GM18867 (cell line): Measurements from ENCODE around the gene ITGB2.

ENCODE experiments used
- ATAC-seq: cut with Tn5 transposase; IDR thresholded peaks from one replicate; pipeline ENCODE4 v1.9.1; 2021; ENCODE audit warnings: mild to moderate bottlenecking, moderate library complexity; ENCODE audit not compliant: unreplicated experiment

The ITGB2 gene

GRCh38 chr21:44920694-44921604 lies at the start of gene ITGB2:
ITGB2 (minus strand) TSS chr21:44920899; CDS start chr21:44910782, 10,117 bp downstream.
- ATAC-seq = no peak

GRCh38 chr21:44969931-44970755 lies 49.4 kb upstream of the ITGB2 start:
- ATAC-seq = no peak

GRCh38 chr21:44969066-44969670 lies 48.5 kb upstream of the ITGB2 start:
- no peak for ATAC-seq

- ATAC-seq = no peak
Measured at GRCh38 chr21:44967082-44968047, 46.7 kb upstream of the ITGB2 start.

GRCh38 chr21:44966135-44967081 lies 45.7 kb upstream of the ITGB2 start:
- no peak for ATAC-seq

- ATAC-seq = no peak
Measured at GRCh38 chr21:44965251-44966022, 44.7 kb upstream of the ITGB2 start.

GRCh38 chr21:44964381-44964780 lies 43.7 kb upstream of the ITGB2 start:
- ATAC-seq = no peak

- ATAC-seq = no peak
Measured at GRCh38 chr21:44962403-44962966, 41.8 kb upstream of the ITGB2 start.

- no peak for ATAC-seq
Measured at GRCh38 chr21:44960141-44961092, 39.7 kb upstream of the ITGB2 start.

GRCh38 chr21:44959376-44960091 lies 38.8 kb upstream of the ITGB2 start:
- no peak for ATAC-seq

- no peak for ATAC-seq
Measured at GRCh38 chr21:44958471-44959191, 37.9 kb upstream of the ITGB2 start.

GRCh38 chr21:44957901-44958451 lies 37.3 kb upstream of the ITGB2 start:
- ATAC-seq = no peak

GRCh38 chr21:44957047-44957831 lies 36.5 kb upstream of the ITGB2 start:
- no peak for ATAC-seq

GRCh38 chr21:44956356-44957046 lies 35.8 kb upstream of the ITGB2 start:
- ATAC-seq = no peak
